IPS-11a (cell line): ENCODE measurements around the gene HOXD9.

Source experiments
- H3K4me3 ChIP-seq: one replicate; pipeline ENCODE4 v1.5.1; 2013; ENCODE audit warnings: low read depth, low read length, control low read depth

The HOXD9 gene

GRCh38 chr2:176137252-176137580 is 14.7 kb downstream of the HOXD9 start:
- no peak overlapping the region for H3K4me3 ChIP-seq

GRCh38 chr2:176137906-176138305 is 15.4 kb downstream of the HOXD9 start:
- no peak overlapping the region for H3K4me3 ChIP-seq

DNA sequence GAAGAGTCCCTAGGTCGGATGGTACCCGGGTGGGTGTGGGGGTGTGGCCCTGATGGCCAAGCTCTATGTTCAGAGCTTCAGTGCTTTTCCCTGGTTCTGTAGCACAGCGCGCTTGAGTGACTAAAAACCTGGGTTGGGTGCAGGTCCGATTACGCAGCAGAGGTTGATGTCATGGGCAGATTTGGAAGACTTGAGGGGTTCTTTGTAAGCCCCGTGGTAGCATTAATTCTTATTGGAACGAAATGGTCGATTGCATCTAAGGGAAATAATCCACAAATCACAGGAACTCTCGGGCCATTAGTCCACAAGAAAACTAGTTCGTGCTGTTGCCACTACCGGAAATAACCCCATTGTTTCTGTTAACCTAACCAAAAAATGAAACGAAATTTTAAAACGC is 16.0 kb downstream of the HOXD9 start:
- H3K4me3 ChIP-seq, result no peak overlapping the region

- H3K4me3 ChIP-seq, result no peak overlapping the region
Observed at GRCh38 chr2:176138923-176139660, 16.6 kb downstream of the HOXD9 start.

DNA sequence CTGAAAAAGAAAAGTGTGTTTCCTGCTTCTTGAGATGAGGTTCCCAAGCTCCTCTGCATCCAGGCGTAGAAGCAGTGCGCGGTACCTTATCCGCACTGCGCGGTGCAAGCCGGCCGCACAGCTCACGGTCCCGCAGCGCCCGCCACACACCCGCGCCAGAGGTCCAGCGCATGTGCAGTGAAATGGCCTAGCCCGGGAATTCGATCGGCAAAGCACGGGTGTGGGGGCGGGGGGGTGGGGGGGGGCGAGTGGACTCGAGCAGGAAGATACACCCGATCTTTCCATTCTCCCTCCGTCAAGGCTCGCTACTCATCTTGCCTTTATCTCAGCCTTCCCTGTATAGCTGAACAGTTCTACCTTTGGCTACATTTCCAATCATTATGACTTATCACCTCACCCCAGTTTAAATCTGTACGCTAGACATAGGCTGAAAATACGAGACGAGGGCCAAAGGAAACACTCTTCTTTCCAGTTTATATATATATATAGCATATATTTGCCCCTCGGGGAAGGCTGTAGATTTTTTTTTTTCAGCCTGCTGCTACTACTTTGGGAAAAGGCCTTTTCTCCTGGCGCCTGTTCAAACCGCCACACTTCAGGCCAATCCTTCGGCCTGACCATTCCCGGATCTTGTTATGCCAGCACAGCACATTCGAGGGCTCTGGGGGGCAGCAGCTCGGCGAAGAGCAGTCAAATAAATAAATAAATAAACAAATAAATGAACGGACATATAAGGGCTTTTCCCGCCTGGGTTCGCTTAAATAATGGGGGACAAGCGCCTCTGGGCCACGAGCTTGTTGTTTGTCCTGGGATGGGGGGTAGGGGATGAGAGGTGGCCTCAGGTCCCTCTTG is 17.4 kb downstream of the HOXD9 start:
- H3K4me3 ChIP-seq, result no peak overlapping the region

DNA sequence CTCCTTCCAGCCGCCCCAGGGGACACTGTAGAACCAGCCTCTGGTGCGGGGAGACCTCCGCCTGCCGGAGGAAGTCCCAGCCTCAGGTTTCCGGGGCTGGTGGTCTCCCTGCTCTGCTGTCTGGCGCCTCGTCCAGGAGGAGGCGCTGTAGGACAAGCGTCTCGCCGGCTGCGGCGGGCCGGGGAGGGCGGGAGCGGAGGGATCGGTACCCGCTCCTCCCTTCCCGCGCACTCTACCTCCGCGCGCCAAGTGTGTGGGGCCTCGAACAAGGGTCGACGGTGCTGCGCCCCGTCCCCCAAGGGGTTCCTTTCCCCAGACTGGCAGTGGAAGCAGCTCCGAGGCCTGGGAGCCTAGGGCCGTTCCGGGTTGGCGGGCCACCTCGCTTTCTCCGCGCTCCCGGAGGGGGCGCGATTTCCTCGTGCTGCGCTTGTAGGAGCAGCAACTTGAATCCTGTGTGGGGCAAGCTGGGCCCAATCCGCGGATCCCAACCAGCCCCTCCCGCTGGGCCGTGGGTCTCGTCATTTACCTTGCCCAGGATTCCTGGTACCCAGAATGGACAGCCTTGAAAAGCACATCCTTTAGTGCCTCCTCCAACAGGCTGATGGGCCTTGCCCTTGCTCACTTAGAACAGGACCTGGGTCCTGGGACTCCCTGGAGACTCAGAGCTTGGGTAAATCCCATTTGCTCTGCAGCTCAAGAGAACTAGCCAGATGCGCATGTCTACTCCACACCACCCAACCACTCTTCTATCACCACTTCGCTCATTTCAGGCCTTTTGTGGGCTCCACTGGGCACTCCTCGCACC is 18.2 kb downstream of the HOXD9 start:
- peak overlapping the region; percentile 38 for H3K4me3 ChIP-seq

DNA sequence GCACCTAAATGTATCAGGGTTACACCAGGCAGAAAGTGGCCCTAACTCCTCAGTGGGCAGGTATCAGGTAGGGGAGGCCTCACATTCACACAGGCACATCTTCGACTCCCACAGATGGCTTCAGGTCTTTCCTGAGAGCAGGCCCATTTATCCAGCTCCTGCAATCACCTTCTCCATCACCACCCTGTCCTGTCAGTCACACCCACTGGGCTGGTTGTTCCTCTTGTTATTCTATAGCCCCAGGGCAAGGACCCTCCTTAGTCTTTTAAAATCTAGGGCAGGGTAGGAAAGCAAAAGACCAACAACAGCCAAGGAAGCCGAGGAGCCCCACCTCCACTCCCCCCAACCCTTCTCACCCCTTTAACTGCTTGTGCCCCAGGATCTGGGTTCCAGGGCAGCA is 19.8 kb downstream of the HOXD9 start:
- no peak overlapping the region for H3K4me3 ChIP-seq

GRCh38 chr2:176145085-176145969 is 22.8 kb downstream of the HOXD9 start:
- H3K4me3 ChIP-seq, result no peak overlapping the region

DNA sequence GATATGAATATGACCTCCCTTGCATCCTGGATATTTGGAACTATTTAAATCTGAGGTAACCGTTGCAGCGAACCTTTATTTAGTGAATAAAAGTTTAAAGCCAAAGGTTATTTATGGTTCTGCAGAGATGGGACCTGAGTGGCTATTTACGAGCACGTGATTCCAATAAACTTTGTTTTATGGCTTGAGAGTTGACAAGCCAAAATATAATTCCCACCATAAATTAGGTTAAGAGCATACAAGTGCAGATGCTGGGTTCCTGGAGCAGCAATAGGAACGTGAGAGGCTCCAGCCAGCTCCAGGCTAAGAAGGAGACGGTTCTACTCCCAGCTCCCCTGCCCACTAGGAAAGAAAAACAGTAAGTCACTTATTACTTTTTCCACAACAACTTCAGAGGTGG is 23.6 kb downstream of the HOXD9 start:
- no peak overlapping the region for H3K4me3 ChIP-seq

GRCh38 chr2:176146645-176147044 is 24.1 kb downstream of the HOXD9 start:
- H3K4me3 ChIP-seq, result no peak overlapping the region

DNA sequence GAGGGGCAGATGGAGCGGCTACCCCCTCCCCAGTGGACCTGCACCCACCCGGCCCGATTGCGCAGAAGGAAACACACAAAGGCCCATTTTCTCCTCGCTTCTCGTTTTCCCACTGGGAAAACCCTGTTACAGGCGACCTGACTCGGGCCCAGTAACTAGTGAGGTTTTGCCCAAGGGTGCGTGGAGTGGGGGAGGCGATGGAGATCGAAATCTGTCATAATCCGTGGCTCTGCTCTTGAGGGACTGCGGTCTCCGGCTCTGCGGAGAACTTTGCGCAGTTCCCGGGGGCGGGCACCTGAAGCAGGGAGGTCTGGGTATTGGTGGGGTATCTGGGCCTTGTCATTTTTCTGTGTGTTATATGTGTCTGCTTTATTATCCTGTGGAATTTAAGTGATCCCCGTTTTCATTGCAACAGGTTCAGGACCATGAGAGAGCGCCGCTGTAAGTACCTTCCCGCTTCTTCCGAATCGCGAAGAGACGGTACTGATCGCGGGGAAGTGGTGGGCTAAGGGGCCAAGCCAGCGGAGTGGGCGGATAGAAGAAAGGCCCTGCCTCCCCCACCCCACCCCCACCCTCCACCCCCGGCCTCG is 24.8 kb downstream of the HOXD9 start:
- H3K4me3 ChIP-seq, result no peak overlapping the region

DNA sequence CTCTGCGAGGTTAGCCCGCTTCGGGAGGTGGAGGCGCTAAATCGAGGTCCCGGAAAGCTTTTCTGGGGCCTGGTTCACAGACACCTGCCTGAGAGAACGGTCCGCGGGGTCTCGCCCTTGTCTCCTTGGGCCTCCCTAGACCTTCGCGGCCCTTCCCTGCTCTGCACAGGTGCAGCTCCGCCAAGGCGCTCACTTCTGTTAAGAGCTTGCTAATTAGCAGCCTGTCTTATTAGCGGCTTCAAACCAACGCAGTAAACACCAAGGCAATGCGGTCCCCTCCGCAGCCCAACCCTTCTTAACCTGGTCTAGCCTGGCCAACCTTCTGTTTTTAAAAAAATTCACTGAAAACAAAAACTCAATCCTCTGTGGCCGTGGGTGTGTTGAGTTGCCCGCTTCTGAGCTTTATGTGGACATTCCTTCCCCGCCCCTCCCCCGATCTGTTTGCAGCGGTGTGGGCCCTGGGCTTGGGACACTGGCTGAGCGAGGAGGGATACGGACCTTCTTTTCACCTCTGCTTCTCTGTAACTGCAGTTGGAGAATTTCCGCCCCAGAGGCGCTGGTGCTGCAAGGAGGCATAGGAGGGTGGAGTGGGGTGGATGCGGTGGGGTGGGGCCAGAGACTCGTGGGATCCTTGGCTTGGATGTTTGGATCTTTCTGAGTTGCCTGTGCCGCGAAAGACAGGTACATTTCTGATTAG is 25.4 kb downstream of the HOXD9 start:
- no peak overlapping the region for H3K4me3 ChIP-seq

DNA sequence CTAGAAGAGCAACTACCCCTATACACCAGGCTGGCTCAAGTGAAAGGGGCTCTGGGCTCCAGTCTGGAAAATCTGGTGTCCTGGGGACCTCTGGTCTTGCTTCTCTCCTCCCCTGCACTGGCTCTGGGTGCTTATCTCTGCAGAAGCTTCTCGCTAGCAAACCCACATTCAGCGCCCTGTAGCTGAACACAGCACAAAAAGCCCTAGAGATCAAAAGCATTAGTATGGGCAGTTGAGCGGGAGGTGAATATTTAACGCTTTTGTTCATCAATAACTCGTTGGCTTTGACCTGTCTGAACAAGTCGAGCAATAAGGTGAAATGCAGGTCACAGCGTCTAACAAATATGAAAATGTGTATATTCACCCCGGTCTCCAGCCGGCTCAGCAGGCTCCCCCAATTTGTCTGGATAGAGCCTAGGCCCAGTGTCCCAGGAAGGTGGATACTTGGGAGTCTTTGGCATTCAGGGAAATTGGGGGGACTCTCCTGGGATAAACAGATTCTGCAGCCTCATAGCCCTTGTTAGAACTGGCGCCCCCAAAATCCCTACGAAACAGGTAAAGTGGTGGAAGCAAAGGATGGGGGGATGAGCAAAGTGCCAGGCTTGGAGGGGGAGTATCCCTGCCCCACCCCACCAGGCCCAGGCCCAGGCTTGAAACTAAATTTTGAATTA is 26.4 kb downstream of the HOXD9 start:
- H3K4me3 ChIP-seq, result no peak overlapping the region

GRCh38 chr2:176149481-176149938 is 27.0 kb downstream of the HOXD9 start:
- H3K4me3 ChIP-seq, result no peak overlapping the region

GRCh38 chr2:176149939-176150583 is 27.5 kb downstream of the HOXD9 start:
- no peak overlapping the region for H3K4me3 ChIP-seq

DNA sequence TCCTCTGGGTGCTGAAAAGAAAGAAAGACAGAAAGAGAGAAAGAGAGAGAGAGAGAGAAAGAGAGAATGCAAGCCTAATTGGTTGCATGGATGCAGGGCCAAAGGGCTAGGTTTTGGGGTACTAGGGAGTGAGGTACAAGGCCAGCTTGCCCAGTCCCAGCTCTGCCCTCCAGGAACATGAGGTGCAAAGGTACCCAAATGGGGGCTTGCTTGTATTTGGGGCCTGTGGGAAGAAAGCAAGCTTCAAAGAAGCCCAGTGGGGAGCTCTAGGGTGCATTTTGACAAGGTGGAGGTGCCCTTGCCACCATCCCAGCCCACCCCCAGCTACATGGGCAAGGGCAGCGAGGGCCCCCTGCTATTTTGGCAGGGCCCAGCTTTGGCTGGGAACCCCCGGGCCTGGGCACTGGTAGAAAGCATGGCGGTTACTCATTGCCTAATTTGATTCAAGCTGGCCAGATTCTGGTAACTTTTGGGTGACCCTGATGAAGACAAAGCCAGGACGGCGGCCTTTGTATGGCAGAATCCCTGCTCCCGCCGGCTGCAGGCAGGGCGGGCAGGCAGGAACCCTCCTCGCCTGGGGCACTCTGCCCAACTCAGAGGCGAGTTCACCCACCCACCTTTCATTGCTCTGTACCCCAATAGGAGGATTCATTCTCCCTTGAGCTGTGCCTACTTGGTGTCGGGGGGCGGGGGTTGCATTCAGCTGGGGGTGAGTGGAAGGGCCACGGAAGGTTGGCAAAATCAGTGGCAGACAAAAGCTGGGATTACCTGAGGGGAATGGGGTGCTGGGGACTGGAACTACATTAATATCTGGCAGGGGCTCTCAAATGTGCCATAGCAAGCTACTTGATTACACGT is 28.3 kb downstream of the HOXD9 start:
- no peak overlapping the region for H3K4me3 ChIP-seq

DNA sequence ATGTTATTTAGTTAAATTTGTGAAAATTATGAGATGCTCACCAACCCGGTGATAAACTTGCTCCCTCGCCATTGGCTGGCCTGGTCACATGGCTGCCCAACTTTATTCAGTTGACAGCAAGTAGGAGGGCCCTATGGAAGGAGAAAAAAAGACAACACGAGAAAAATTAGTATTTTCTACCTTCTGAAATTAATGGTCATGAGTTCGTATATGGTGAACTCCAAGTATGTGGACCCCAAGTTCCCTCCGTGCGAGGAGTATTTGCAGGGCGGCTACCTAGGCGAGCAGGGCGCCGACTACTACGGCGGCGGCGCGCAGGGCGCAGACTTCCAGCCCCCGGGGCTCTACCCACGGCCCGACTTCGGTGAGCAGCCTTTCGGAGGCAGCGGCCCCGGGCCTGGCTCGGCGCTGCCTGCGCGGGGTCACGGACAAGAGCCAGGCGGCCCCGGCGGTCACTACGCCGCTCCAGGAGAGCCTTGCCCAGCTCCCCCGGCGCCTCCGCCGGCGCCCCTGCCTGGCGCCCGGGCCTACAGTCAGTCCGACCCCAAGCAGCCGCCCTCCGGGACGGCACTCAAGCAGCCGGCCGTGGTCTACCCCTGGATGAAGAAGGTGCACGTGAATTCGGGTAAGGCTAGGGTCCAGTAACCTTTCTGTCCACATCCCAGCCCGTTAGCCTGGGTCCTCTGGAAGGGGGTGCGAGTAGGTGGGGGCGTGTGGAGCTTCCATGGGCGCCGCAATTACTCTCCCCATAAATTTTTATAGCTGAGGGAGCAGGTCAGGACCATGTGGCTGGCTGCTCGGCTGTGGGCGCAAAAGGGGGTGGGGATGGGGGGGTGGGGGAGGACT is 29.1 kb downstream of the HOXD9 start, which contains the start of gene HOXD4:
Gene HOXD4, plus strand, starts transcription at position 109 of the 846 bp plus-strand sequence. Its CDS starts 84 bp downstream, at position 193.
- no peak within 1 kb of the TSS for H3K4me3 ChIP-seq
